ENCODE results near the gene PRUNE2.

Gene PRUNE2

DNA sequence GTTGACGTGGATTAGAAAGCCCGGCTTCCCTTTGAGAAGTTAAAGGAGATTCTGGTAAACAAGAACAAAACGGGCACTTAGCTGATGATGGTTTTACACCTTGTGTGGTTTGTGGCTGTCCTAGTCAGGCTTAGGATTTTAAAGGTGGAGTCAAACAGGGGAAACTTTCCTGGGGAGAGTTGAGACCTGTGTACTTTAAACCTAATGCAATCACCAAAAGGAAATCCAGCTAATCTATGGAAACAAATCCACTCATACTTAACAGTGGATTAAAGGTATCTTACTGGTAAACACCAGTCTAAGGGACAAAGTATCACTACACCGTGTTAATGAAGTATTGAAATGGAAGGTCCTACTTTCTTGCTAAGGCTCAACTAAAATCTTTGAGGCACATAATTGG, 291.9 kb downstream of the PRUNE2 start:
- TF ChIP-seq, protein P1, sequence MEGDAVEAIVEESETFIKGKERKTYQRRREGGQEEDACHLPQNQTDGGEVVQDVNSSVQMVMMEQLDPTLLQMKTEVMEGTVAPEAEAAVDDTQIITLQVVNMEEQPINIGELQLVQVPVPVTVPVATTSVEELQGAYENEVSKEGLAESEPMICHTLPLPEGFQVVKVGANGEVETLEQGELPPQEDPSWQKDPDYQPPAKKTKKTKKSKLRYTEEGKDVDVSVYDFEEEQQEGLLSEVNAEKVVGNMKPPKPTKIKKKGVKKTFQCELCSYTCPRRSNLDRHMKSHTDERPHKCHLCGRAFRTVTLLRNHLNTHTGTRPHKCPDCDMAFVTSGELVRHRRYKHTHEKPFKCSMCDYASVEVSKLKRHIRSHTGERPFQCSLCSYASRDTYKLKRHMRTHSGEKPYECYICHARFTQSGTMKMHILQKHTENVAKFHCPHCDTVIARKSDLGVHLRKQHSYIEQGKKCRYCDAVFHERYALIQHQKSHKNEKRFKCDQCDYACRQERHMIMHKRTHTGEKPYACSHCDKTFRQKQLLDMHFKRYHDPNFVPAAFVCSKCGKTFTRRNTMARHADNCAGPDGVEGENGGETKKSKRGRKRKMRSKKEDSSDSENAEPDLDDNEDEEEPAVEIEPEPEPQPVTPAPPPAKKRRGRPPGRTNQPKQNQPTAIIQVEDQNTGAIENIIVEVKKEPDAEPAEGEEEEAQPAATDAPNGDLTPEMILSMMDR (IDR thresholded peaks at IDR 0.05; ENCODE audit: low read depth, low read length), result no peak
- H3K4me3 ChIP-seq (ENCODE audit: low read depth, low read length), result no peak overlapping the region

DNA sequence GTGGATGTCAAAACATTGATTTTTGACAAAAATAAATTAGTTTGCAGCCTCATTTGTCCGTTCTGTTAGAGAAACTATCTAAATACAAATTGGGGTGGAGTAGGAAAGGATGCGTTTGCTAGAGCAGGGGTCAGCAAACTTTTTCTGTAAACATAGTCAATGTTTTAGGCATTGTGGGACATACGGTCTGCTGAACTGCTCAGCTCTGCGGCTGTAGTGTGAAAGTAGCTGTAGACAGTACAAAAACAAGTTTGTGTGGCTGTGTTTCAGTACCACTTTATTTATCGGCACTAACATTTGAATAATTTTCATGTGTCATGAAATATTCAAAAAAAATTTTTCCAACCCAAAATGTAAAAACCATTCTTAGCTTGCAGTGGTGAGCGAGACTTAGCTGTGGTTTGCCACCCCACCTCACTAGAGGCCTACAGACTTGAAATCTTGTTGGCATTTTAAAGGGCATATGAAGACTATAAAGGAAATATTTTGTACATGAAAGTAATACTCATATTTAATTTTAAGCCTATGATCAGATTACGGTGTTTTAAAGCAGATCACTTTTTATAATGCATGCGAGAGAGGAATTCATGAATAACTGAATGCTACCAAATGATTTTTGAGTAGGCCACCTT, 292.6 kb downstream of the PRUNE2 start:
- H3K4me3 ChIP-seq (ENCODE audit: low read depth, low read length), result no peak overlapping the region
- TF ChIP-seq, protein P1 (IDR thresholded peaks at IDR 0.05; ENCODE audit: low read depth, low read length), result no peak

DNA sequence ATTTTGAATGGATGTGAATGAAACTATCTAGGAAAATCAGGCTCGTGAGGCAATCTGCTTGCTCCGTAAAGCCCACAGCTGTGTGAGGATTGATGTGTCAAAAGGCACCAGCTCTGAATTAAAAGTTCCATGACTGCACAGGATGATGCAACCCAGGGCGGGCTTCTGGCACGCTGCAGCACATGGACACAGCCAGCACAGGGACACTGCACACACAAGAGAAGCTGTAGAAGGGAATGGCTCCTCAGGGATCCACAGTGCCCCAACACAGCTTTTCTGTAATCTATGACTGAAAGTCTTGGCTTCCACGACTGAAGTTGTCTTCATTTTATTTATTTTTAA, 295.9 kb downstream of the PRUNE2 start:
- H3K4me3 ChIP-seq (ENCODE audit: low read depth, low read length), result no peak overlapping the region
- TF ChIP-seq, protein P1 (IDR thresholded peaks at IDR 0.05; ENCODE audit: low read depth, low read length), result no peak

DNA sequence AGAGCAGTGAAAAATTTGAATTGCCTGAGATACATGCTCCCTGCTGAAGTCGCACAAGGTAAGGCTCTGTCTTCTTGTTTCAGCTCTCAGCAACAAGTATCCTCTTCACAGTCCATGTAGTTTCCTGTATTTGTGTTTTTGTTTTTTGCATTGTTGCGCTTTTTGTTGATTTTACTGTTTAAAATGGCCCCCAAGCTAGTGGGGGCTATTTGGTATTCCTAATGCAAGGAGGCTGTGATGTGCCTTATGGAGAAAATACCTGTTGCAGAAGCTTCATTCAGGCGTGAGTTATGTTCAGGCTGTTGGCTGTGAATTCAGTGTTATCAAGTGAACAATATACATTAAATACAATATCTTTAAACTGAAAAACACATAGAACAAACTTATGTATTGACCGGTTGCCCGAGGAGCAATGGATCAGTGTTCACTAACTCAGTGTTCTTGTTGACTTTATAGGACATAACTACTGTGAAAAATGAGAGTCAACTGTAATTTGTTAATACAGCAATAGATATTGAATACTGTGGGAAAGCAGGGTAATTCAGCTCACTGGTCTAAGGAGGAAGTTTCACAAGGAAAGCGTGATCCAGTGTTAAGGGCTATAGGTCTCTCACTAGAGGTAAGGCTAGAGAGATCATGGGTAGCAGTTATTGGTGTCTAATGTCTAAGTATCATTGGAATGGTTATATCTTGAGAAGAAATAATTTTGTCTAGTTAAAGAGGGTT, 296.5 kb downstream of the PRUNE2 start:
- H3K4me3 ChIP-seq (ENCODE audit: low read depth, low read length), result no peak overlapping the region
- TF ChIP-seq, protein P1 (IDR thresholded peaks at IDR 0.05; ENCODE audit: low read depth, low read length), result no peak

DNA sequence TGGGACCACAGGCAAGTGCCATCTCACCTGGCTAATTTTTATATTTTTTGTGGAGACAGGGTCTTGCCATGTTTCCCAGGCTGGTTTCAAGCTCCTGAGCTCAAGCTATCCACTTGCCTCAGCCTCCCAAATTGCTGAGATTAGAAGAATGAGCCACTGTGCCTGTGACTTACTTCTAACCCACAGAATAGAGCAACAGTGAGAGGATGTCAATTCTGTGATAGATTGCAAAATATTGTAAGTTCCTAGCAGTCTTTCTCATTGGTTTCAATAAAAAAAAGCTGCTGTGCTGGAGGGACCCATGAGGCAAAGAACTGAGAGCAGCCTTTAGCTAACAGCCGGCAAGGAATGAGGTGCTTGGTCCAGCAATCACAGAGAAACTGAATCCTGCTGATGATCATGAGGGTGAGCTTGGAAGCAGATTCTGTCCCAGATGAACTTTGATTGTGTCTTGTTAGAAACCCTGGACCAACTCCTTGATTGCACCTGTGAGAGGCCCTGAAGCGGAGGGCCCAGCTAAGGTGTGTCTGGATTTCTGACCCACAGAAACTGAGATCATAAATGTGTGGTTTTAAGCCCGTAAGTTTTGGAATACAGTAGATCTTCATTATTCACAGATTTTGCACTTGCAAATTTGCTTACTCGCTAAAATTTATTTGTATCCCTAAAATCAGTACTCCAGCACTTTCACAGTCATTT, 297.2 kb downstream of the PRUNE2 start:
- TF ChIP-seq, protein P1 (IDR thresholded peaks at IDR 0.05; ENCODE audit: low read depth, low read length), result no peak
- no peak overlapping the region for H3K4me3 ChIP-seq (ENCODE audit: low read depth, low read length)

DNA sequence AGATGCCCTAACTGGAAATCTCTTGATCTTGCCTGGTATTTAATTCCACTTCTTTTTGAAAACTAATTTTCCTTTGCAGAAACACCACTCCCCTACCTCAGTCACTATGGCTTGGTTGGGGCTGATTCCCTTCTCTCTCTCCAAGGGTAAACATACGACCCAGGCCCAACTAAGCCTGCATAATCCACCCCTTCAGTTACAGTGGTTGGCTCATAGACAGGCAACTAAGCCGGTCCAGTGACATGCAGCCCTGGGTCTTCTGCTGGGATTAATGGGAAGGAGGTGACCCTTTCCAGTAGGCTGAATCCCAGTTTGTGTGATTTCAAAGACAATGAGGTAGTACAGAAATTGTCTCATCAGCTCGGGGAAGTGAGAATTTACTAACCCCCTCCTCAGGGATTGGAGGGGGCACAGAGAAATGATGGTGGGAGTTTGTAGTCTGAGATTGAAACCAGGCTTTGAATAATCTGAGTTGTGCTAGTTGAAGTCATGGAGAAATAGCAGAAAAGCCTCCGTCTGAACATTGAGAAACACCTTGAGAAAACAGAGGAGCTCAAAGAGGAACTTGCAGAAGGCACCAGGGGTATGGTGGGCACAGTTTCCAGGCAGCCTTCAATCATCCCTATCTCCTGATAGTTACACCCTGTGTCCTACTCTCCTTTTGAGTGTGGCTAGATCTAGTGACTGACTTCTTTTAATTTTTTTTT, 298.0 kb downstream of the PRUNE2 start:
- TF ChIP-seq, protein P1 (IDR thresholded peaks at IDR 0.05; ENCODE audit: low read depth, low read length), result no peak
- H3K4me3 ChIP-seq (ENCODE audit: low read depth, low read length), result no peak overlapping the region

All from WI38 (cell line).